ENCODE data around the gene WFDC2. TPM values are rescaled to one million over a fixed set of nuclear protein-coding genes. Genes with fewer than 3 reads are reported as not detected.

WFDC2 gene
- total RNA-seq, 2 experiments from 2014 or later: not detected

DNA sequence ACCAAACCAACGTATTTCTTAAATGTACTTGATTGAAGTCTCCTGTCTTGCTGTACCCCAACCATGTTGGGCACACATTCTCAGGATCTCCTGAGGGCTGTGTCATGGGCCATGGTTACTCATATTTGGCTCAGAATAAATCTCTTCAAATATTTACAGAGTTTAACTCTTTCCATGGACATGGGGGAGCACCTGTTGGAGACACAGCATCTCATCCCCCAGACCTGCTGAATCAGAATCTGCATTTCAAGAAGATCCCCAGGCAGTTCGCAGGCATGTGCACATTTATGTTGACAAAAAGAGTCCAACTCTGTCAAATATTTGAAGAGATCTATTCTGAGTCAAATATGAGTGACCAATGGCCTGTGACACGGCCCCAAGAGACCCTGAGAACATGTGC is 29.1 kb upstream of the WFDC2 start:
- ChIA-PET POLR2A (interaction anchor here (1.2 kb wide), 1 partner anchor 67 kb away, joined by 3 read pairs; no protein-coding TSS in a partner anchor), CTCF (interaction anchor here (1.4 to 7.1 kb wide), 5 partner anchors 10 to 122 kb away, joined by 6 to 194 read pairs (median 21); partner anchors contain the start of gene SYS1)
- H3K27me3 Mint-ChIP-seq: peaks cover 21% of the 10 kb centered on the region
- no peak overlapping the region for H3K4me3 Mint-ChIP-seq
- H3K4me1 Mint-ChIP-seq: peaks cover 37% of the 10 kb centered on the region
- no peaks in the 10 kb centered on the region for H3K36me3 Mint-ChIP-seq (ENCODE audit: low read depth)
- H3K9me3 Mint-ChIP-seq: no peaks in the 10 kb centered on the region
- DNase-seq: no peak
- H3K27ac Mint-ChIP-seq: no peak overlapping the region

DNA sequence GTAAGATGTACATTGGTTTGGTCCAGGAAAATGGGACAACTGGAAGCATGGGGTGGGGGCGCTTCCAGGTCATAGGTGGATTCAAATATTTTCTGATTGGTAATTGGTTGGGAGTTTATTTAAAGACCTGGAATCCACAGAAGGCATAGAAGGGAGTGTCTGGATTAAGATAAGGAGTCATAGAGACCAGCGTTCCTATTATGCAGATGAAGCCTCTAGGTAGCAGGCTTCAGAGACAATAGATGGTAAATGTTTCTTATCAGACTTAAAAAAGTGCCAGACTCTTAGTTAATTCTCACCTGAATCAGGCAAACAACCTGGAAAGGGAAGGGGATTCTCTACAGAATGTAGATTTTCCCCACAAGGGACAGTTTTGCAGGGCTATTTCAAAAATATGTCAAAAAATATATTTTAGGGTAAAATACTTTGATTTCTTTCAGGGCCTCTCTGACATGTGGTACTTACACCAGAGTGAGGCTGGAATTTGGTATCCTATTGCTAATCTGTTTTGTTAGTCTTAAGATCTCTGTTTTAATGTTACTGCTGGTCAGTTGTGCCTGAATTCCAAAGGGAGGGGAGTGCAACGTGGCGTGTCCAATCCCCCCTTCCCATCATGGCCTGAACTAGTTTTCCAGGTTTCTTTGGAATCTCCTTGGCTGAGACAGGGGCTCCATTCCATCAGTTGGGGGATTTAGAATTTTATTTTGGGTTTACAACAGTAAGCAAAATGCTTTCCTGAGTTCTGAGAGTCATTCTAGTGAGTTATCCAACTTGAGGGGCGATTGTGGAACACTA is 28.5 kb upstream of the WFDC2 start:
- no peaks in the 10 kb centered on the region for H3K36me3 Mint-ChIP-seq (ENCODE audit: low read depth)

DNA sequence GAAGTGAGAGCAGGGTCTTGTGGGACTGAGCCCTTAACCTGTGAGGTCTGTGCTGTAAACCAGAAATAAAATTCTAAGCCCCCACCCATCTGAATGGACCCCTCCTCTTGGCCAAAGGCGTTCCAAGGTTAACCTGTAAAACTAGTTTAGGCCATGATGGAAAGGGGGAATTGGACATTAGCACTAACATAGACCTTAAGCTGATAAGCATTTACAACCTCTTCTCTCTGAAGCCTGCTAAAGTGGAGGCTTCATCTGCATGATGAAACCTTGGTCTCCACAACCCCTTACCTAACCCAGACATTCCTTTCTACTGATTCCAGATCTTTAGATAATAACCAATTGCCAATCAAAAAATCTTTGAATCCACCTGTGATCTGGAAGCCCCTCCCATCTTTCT is 27.8 kb upstream of the WFDC2 start:
- no peaks in the 10 kb centered on the region for H3K9me3 Mint-ChIP-seq
- H3K27ac Mint-ChIP-seq: no peak overlapping the region
- ChIA-PET CTCF (no interaction called here), POLR2A (no interaction called here)
- no peak overlapping the region for H3K4me3 Mint-ChIP-seq
- peaks cover 37% of the 10 kb centered on the region for H3K4me1 Mint-ChIP-seq
- no peaks in the 10 kb centered on the region for H3K36me3 Mint-ChIP-seq (ENCODE audit: low read depth)
- H3K27me3 Mint-ChIP-seq: peaks cover 24% of the 10 kb centered on the region
- DNase-seq: no peak

More for the DNA sequence above, 28.5 kb upstream of the WFDC2 start:
- no peak for DNase-seq
- Mint-ChIP-seq H3K4me1 (peaks cover 40% of the 10 kb centered on the region), H3K27ac (no peak overlapping the region), H3K4me3 (no peak overlapping the region), H3K9me3 (no peaks in the 10 kb centered on the region), H3K27me3 (peaks cover 24% of the 10 kb centered on the region)
- CTCF ChIA-PET: no interaction called here
- POLR2A ChIA-PET: no interaction called here

DNA sequence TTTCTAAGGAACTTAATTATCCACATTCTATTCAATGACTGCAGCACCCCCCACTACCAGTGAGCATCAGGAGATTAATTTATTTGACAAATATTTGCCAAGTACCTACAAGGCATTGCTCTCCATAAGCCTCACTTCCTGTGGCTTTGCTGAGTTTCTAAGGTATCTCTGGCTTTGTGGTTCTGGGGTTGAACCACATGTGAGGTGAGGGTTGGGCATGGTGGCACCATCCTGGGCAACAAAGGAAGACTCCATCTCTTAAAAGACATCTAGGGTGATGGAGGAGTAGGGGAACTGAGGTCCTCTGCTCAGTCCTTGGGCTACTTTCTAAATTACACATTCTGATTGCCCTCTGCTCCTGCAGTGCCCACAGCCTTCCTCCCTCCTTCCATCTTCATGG is 25.5 kb upstream of the WFDC2 start:
- H3K4me1 Mint-ChIP-seq: peaks cover 34% of the 10 kb centered on the region
- H3K4me3 Mint-ChIP-seq: peak overlapping the region; percentile 10
- no peaks in the 10 kb centered on the region for H3K36me3 Mint-ChIP-seq (ENCODE audit: low read depth)
- ChIA-PET POLR2A (no interaction called here), CTCF (interaction anchor here (1.1 to 5.3 kb wide), 6 partner anchors 11 to 400 kb away, joined by 3 to 33 read pairs (median 6); no protein-coding TSS in a partner anchor)
- H3K27me3 Mint-ChIP-seq: peaks cover 24% of the 10 kb centered on the region
- peak overlapping the region; percentile 55 for H3K27ac Mint-ChIP-seq
- peak; percentile 77 for DNase-seq
- H3K9me3 Mint-ChIP-seq: no peaks in the 10 kb centered on the region

DNA sequence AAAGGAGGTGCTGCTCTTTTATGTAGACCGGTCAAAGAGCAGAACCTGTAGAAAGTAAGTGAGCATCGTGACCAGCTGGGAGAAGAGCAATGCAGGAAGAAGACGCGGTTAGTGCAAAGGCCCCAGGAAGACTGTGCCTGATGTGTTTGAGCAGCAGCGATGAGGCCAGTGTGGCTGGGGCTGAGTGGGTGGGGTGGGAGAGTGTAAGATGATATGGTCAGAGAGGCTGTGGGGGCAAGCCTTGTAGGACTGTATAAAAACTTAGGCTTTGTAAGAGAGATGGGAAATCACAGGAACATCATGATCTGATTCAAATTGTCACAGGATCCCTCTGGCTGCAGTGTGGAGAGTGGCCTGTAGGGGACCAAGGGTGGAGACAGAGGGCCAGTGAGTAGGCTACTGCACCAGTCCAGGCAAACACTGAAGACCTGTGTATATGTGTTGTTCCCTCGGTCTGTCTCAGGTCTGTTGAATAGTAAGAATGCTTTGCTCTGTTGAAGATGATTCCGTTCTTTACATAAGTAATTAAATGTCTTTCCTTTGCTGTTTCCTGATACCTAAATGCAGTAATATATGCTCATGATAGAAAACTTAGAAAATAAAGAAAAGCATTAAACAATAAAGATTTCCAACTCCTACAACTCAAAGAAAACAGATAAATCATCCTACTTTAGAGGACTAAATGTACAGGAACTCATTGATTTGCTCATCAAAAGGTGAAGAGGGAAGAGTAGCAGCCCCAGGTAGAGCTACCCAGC is 23.6 kb upstream of the WFDC2 start:
- no peaks in the 10 kb centered on the region for H3K36me3 Mint-ChIP-seq (ENCODE audit: low read depth)
- CTCF ChIA-PET: interaction anchor here (1.1 to 10.6 kb wide), 15 partner anchors 9 to 142 kb away, joined by 3 to 114 read pairs (median 5); partner anchors contain the start of gene SYS1

DNA sequence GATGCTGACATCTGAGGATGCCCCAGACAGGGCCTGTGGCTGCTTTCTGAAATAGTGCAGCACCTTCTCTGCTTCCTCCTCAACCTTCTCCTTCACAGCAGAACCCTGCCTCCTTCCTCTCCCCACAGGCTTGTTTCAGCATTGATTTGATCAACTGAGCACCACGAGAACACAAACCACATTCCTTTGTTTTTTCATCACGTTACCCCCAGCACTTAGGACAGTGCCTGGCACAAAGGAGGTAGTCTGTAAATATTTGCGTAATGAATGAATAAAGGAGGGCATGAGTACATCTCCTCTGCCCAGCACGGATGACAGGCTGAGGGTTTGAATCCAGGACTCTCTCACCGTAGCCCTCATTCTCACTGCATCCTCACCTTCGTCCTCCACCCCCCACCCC is 21.3 kb upstream of the WFDC2 start:
- H3K27me3 Mint-ChIP-seq: peaks cover 19% of the 10 kb centered on the region
- ChIA-PET CTCF (interaction anchor here (0.6 to 10.6 kb wide), 4 partner anchors 12 to 128 kb away, joined by 3 to 114 read pairs (median 32); partner anchors contain the start of gene SYS1), POLR2A (no interaction called here)
- no peaks in the 10 kb centered on the region for H3K9me3 Mint-ChIP-seq
- H3K27ac Mint-ChIP-seq: no peak overlapping the region
- H3K36me3 Mint-ChIP-seq (ENCODE audit: low read depth): no peaks in the 10 kb centered on the region
- H3K4me1 Mint-ChIP-seq: peaks cover 29% of the 10 kb centered on the region
- H3K4me3 Mint-ChIP-seq: no peak overlapping the region
- DNase-seq: no peak

More for the DNA sequence above, 23.6 kb upstream of the WFDC2 start:
- H3K4me1 Mint-ChIP-seq: peaks cover 34% of the 10 kb centered on the region
- H3K4me3 Mint-ChIP-seq: no peak overlapping the region
- POLR2A ChIA-PET: no interaction called here
- DNase-seq: peak; percentile 54
- H3K27ac Mint-ChIP-seq: no peak overlapping the region
- peaks cover 24% of the 10 kb centered on the region for H3K27me3 Mint-ChIP-seq
- no peaks in the 10 kb centered on the region for H3K9me3 Mint-ChIP-seq

DNA sequence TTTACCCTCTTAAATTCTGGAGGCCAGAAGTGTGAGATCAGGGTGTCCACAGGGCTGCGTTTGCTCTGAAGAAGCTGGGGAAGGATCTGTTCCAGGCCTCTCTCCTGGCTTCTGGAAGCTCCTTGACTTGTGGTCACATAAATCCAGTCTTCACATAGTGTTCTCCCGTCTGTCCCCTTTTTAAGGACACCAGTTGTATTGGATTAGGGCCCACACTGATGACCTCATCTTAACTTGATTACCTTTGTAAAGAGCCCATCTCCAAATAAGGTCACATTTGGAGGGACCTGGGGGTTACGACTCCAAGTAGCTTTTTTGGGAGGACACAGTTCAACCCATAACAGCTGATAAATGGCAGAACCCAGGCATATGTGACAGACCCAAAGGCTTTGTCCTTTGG is 20.0 kb upstream of the WFDC2 start:
- Mint-ChIP-seq H3K4me3 (no peak overlapping the region), H3K36me3 (ENCODE audit: low read depth) (no peaks in the 10 kb centered on the region), H3K27ac (no peak overlapping the region), H3K4me1 (peaks cover 18% of the 10 kb centered on the region), H3K27me3 (peaks cover 12% of the 10 kb centered on the region), H3K9me3 (no peaks in the 10 kb centered on the region)
- POLR2A ChIA-PET: interaction anchor here (1.4 kb wide), 2 partner anchors 76 to 87 kb away, joined by 5 to 7 read pairs; partner anchors contain the start of gene SYS1
- no peak for DNase-seq
- CTCF ChIA-PET: interaction anchor here (0.9 to 10.6 kb wide), 17 partner anchors 9 to 405 kb away, joined by 3 to 114 read pairs (median 7); partner anchors contain the start of gene SYS1

DNA sequence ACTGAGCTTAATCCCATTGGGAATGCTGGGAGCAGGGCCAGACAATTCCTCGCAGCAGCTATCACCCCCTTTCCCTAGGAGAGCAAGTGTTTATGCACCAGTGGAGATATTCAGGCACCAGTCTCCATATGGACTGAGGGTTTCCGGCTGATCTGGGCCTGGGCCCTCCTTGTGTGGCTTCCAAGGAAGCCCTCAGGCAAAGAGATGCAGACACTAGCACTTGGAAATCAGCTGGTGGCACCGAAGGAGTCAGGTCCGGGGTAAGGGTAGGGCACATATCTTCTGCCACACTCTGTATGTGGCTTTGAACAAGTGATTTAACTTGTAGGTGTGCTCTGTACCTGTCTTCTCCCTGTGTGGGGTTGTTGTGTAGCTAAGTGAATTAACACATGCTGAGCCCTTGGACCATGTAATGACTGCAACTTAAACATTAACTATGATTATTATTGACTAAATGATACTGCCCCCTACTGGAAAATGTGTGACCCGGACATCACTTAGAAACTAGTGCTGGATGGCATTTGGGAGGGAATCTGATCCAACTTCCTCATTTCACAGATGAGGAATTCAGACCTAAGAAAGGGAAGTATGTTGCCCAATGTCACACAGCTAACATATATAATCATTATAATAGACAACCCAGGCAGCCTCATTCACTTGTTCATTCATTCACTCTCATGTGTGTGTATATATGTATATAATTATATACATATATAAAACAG is 19.3 kb upstream of the WFDC2 start:
- POLR2A ChIA-PET: interaction anchor here (1.4 kb wide), 2 partner anchors 77 to 87 kb away, joined by 5 to 7 read pairs; partner anchors contain the start of gene SYS1
- Mint-ChIP-seq H3K9me3 (no peaks in the 10 kb centered on the region), H3K4me1 (peaks cover 10% of the 10 kb centered on the region), H3K4me3 (no peak overlapping the region), H3K27me3 (peaks cover 4% of the 10 kb centered on the region), H3K36me3 (ENCODE audit: low read depth) (no peaks in the 10 kb centered on the region), H3K27ac (no peak overlapping the region)
- CTCF ChIA-PET: interaction anchor here (0.6 to 10.6 kb wide), 23 partner anchors 8 to 406 kb away, joined by 3 to 114 read pairs (median 5); partner anchors contain the start of gene SYS1
- DNase-seq: no peak

DNA sequence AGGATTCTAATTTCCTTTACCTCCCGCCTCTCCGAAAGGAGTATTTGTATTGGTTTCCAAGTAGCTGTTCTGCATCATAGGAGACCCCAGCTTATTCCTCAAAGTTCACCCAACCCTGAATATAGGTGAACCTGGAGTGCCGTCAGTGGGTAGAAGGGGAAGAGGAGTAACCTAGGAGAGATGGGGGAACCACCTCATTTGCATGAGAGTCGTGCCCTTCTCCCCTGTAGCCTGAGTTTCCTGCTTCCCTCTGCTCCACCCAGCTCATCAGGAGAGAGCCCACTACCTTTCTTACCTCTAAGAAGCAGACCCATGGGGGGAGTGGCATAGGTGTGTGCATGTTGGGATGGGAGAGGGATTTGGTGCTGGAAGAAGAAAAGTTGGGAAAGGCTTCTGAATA is 17.3 kb upstream of the WFDC2 start:
- Mint-ChIP-seq H3K27me3 (no peaks in the 10 kb centered on the region), H3K4me1 (no peaks in the 10 kb centered on the region), H3K9me3 (no peaks in the 10 kb centered on the region), H3K4me3 (no peak overlapping the region), H3K27ac (no peak overlapping the region), H3K36me3 (ENCODE audit: low read depth) (no peaks in the 10 kb centered on the region)
- no peak for DNase-seq
- CTCF ChIA-PET: interaction anchor here (1.5 to 10.6 kb wide), 9 partner anchors 13 to 319 kb away, joined by 3 to 114 read pairs (median 12); partner anchors contain the start of gene SYS1
- POLR2A ChIA-PET: interaction anchor here (1.0 kb wide), 1 partner anchor 89 kb away, joined by 3 read pairs; the partner anchor contains the start of gene SYS1

DNA sequence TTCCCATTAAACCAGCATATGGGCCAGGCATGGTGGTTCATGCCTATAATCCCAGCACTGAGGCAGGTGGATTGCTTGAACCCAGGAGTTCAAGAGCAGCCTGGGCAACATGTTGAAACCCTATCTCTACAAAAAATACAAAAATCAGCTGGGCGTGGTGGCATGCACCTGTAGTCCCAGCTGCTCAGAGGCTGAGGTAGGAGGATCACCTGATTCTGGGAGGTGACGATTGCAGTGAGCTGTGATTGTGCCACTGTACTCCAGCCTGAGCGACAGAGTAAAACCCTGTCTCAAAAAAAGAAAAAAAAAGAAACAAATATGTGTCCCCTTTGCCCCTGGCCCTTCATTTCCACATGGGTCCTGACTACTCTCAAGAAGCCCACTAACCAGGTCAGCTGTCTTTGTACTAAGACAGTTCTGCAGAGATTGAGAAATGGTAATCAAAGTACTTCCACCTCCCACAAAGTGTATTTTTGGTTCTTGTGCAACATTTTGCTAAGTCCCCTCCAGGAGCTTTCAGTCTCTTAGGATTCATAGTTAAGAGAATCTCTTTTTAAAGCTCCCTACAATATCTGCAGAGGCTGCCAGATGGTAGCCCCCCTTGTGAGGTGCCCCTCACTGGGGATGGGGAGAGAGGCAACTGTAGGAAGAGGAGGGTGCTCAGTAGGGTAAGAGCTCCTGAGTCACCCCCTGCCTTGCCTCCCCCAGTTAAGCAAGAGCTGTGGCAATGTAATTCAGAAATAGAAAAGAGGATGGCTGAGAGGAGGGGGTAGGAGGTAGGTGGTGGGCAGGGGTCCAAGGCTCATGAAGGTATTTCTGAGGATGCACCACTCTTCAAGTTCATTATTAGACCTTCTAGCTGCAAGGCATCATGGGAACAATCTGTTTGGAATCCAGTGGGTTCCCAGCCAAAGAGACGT is 16.5 kb upstream of the WFDC2 start:
- DNase-seq: no peak
- Mint-ChIP-seq H3K27ac (no peak overlapping the region), H3K27me3 (no peaks in the 10 kb centered on the region), H3K9me3 (no peaks in the 10 kb centered on the region), H3K36me3 (ENCODE audit: low read depth) (no peaks in the 10 kb centered on the region), H3K4me3 (no peak overlapping the region), H3K4me1 (no peaks in the 10 kb centered on the region)
- CTCF ChIA-PET: interaction anchor here (0.7 to 10.6 kb wide), 15 partner anchors 10 to 318 kb away, joined by 3 to 114 read pairs (median 7); partner anchors contain the start of gene SYS1
- POLR2A ChIA-PET: interaction anchor here (1.0 to 1.1 kb wide), 2 partner anchors 90 to 132 kb away, joined by 3 read pairs; partner anchors contain the start of gene SYS1

DNA sequence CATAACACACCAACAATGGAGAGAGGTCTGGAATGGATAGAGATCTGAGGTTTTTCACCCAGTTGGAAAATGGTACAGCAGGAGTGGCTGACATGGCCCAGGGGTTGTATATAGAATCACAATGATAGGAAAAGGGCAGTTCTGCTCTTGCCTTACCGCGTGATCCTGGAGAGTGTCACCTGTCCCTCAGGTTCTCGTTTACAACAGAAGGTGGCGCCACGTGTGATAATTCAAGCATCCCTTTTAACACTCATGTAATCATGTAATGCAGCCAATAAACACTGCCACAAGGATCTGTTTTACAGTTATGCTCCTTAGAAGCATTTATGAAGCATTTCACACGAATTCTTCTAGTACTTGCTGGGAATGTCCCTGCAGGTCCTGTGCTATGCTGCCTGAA is 12.9 kb upstream of the WFDC2 start:
- POLR2A ChIA-PET: no interaction called here
- DNase-seq: peak; percentile 48
- Mint-ChIP-seq H3K27me3 (peaks cover 10% of the 10 kb centered on the region), H3K27ac (no peak overlapping the region), H3K4me3 (no peak overlapping the region), H3K4me1 (no peaks in the 10 kb centered on the region), H3K36me3 (ENCODE audit: low read depth) (no peaks in the 10 kb centered on the region), H3K9me3 (no peaks in the 10 kb centered on the region)
- CTCF ChIA-PET: interaction anchor here (1.4 to 10.6 kb wide), 2 partner anchors 136 to 315 kb away, joined by 13 to 114 read pairs; no protein-coding TSS in a partner anchor
